GM06990 (cell line): ENCODE data around the gene MEGF11.
"Not testable (repeated sequence)": the region's sequence is repeated elsewhere in the genome, so short reads cannot be mapped to it uniquely, and the experiment has no call there.

Experiments used
- DNase-seq: peaks from one replicate; pipeline ENCODE4 v3.0.0-alpha.2; 2011; ENCODE audit not compliant: insufficient read length; ENCODE audit errors: extremely low read depth
- H3K27me3 ChIP-seq: replicated peaks from 2 replicates; pipeline ENCODE4 v1.6.0; 2011; ENCODE audit warnings: low read length; ENCODE audit not compliant: control insufficient read depth, insufficient read depth
- H3K36me3 ChIP-seq: 2 replicates; pipeline ENCODE4 v1.5.1; 2011; ENCODE audit warnings: low read length; ENCODE audit not compliant: control insufficient read depth, insufficient read depth
- H3K4me3 ChIP-seq: replicated peaks from 2 replicates; pipeline ENCODE4 v1.5.1; 2011; ENCODE audit warnings: low read depth, mild to moderate bottlenecking, control low read depth, low read length
- TF ChIP-seq, protein P1 (sequence below): IDR thresholded peaks from 2 replicates; pipeline ENCODE4 v1.5.1; 2011; ENCODE audit warnings: low read length, control low read depth, mild to moderate bottlenecking, inconsistent platforms; ENCODE audit not compliant: insufficient read depth, poor library complexity, severe bottlenecking

MEGF11 gene

DNA sequence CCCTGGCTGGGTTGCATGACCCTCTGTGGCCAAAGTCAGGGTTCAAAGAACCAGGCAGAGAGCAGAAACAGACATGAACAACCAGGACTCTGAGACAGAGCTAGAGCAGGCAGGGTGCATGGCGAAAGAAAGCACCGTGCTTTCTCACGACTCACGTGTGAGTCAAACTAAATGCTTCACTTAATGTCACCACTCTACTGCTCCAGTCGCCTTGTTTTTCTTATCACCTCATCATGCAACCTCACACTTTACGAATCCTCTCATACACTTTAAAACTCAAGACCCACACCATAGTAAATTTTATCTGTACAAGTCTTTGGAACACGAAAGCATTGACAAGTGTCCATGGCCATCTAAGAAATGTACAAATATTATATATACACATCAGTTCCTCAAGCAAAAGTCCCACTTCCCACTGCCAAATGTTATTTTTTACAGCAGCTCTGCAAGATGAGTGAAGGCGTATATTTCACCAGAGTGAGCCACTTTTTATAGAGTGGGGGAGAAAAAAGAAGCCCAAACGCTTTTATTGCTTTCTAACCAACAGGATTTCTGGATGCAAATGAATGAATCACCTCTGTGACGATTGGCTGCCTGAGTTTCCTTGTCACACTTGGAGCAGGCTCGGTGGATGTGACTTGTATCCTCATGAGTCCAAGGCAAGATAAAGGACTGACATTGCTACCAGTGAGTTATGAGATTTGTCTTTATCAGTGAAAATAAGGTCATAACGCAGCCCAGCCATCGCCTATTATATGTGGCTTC, 16.0 kb upstream of the MEGF11 start:
- Histone ChIP-seq H3K4me3 (no peak overlapping the region), H3K36me3 (no peaks in the 10 kb centered on the region), H3K27me3 (no peaks in the 10 kb centered on the region)
- TF ChIP-seq, protein P1, sequence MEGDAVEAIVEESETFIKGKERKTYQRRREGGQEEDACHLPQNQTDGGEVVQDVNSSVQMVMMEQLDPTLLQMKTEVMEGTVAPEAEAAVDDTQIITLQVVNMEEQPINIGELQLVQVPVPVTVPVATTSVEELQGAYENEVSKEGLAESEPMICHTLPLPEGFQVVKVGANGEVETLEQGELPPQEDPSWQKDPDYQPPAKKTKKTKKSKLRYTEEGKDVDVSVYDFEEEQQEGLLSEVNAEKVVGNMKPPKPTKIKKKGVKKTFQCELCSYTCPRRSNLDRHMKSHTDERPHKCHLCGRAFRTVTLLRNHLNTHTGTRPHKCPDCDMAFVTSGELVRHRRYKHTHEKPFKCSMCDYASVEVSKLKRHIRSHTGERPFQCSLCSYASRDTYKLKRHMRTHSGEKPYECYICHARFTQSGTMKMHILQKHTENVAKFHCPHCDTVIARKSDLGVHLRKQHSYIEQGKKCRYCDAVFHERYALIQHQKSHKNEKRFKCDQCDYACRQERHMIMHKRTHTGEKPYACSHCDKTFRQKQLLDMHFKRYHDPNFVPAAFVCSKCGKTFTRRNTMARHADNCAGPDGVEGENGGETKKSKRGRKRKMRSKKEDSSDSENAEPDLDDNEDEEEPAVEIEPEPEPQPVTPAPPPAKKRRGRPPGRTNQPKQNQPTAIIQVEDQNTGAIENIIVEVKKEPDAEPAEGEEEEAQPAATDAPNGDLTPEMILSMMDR, result no peak
- no peak for DNase-seq

DNA sequence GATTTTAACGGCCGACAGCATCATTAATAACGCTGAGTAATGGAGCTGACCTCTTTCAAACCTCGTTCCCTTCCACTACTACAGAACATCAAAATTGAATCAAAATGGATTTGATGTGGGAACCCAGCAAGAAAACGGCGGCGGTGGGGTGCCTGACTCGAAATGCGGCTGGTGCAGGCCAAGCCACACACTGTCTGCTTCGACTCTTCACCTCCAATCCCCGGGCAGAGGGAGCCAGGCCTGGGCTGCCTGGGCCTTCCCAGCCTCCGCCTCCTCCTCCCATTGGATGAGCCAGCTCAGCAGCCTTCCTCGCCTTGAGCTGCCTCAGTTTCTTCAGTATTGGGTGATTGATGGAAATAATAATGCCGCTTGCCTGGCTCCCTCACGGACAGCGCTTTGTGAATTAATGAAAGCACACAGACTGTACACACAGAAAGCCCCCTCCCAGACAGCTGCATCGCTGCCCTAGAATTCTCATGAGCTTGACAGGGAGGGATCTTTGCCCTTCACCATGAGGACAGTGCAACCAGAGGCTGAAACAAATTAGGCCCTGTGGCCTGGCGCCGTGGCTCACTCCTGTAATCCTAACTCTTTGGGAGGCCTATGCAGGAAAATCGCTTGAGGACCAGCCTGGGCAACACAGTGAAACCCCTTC, 11.4 kb upstream of the MEGF11 start:
- H3K36me3 ChIP-seq, result no peaks in the 10 kb centered on the region
- DNase-seq, result no peak

DNA sequence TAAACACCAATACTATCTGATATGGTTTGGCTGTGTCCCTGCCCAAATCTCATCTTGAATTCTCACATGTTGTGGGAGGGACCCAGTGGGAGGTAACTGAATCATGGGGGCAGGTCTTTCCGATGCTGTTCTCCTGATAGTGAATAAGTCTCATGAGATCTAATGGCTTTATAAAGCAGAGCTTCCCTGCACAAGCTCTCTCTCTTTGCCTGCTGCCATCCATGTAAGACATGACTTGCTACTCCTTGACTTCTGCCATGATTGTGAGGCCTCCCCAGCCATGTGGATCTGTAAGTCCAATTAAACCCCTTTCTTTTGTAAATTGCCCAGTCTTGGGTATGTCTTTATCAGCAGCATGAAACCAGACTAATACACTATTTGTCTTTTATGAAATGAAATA, 9.3 kb upstream of the MEGF11 start:
- DNase-seq, H3K36me3 ChIP-seq, H3K4me3 ChIP-seq, H3K27me3 ChIP-seq: not testable (repeated sequence)

More for the DNA sequence above, 11.4 kb upstream of the MEGF11 start:
- Histone ChIP-seq H3K27me3 (no peaks in the 10 kb centered on the region; the same call in 1 of the 2 replicates), H3K4me3 (no peak overlapping the region)
- TF ChIP-seq, protein P1, result no peak

DNA sequence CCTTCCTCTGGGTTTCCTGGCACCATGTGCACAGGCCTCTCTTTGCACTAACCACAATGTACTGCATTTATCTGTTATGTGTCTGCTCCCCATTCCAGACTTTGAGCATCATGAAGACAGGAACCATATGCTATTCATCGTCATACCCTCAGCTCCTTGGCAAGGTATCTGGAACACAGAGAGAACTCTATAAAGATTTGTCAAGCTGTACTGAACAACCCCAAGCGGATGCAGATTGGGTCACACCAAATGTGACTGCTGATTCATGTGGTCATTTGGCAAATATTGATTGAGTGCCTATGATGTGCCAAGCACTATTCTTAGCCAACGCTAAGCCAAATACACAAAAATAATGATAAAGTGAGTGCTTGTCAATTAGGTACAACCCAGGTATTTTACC, 7.5 kb upstream of the MEGF11 start:
- Histone ChIP-seq H3K36me3 (no peaks in the 10 kb centered on the region), H3K27me3 (no peaks in the 10 kb centered on the region; the same call in none of the 2 replicates), H3K4me3 (no peak overlapping the region)
- TF ChIP-seq, protein P1, result no peak
- no peak for DNase-seq

DNA sequence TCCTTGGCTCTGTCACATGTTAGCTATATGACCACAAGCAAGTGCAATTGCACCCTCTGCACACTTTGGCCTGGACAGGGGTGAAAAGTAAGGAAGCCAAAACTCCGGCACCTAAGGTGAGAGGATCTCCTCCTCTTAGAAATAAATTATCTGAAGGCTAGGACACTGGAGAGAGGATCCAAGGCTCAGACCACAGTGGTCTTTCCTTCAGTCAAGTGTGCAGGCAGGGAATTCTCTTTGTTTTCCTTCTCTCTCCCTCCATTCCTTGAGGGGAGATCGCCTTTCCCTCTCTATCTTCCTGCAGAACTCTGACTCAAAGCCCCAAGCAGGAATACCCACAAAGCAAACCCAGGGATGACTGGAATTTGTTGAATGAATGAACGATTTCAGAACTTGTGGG, 3.1 kb upstream of the MEGF11 start:
- H3K36me3 ChIP-seq, result no peaks in the 10 kb centered on the region
- H3K27me3 ChIP-seq, result peaks cover 5% of the 10 kb centered on the region
- DNase-seq, result no peak
- no peak overlapping the region for H3K4me3 ChIP-seq
- TF ChIP-seq, protein P1, result no peak

DNA sequence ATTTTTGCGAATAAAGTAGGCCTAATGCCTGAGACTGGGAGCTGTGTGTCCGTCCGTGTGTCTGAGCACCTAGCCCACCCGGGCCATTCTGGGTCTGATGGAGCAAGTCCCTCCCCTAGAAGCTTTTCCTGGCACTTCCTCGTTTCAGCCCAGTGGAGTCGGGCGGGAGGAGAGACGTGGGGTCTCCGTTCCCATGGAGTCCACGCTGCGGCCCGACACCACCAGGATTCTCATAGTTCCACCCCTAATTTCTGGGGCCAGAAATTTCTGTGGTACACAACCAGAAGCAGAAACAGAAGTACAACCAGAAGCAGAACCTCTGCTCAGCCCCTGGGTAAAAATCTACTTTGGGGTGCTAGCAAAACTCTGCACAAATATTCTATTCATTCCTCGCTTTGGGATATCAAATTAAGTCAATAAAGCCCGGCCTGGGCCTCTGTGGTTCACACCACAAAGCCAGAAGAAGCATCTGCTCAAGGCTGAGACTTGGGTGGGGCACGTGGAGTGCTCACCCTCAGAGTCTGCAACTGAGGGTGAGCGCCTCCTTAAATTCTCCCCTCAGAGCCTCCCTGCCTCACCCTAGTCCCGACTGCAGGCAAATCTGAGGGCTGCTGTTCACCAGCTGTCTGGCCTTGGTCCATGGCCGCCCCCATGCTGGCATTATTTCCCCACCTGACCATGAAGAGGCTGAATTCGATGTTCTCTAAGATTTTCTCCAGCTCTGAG, 1.6 kb upstream of the MEGF11 start:
- no peak for DNase-seq
- TF ChIP-seq, protein P1, result no peak
- Histone ChIP-seq H3K36me3 (no peaks in the 10 kb centered on the region), H3K27me3 (peaks cover 9% of the 10 kb centered on the region), H3K4me3 (no peak overlapping the region)
